Stimulated activated CD8-positive, alpha-beta memory T cell treated with anti-CD3 and anti-CD28 coated beads, Interleukin-15, amount 100 ng/mL, for 24 hours (primary cell): ENCODE results near the gene SLC46A3.
"Not testable (repeated sequence)": the region's sequence is repeated elsewhere in the genome, so short reads cannot be mapped to it uniquely, and the experiment has no call there.

Experiments used
- DNase-seq: peaks from one replicate; pipeline ENCODE4 v3.0.0-alpha.2; 2020; ENCODE audit warnings: low read depth

SLC46A3 gene

DNA sequence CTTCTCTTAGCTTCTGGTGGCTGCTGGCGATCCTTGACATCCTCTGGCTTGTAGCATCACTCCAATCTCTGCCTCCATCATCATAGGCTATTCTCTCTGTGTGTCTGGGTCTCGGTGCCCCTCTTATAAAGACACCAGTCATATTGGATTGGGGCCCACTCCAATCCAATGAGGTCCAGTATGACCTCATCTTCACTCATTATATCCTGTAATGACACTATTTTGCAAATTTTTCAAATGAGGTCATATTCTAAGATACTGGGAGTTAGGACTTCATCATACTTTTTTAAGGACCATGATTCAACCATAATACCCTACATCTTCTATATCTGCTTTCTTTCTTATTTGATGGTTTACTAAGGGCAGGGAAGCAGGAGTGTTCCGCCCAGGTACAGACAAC, 12.0 kb upstream of the SLC46A3 start:
- DNase-seq, result no peak

DNA sequence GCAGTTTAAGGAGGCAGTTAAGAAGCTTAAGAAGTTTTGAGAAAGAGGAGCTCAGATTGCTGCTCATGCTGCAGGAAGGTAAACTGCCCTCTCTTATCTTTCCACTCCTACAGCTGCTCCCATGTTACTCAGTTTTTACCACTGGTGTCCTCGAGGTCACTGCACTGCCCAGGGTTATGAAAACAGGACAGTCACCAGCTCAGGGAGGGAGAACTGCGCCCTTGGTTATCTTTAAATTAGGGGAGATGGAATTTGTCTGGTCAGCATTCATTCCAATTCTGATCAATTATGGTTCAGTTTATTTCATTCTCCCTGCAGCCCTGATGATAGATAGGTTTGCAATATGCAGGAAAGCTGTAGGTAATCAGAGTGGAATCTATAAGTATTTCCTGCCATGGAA, 10.8 kb upstream of the SLC46A3 start:
- no peak for DNase-seq

DNA sequence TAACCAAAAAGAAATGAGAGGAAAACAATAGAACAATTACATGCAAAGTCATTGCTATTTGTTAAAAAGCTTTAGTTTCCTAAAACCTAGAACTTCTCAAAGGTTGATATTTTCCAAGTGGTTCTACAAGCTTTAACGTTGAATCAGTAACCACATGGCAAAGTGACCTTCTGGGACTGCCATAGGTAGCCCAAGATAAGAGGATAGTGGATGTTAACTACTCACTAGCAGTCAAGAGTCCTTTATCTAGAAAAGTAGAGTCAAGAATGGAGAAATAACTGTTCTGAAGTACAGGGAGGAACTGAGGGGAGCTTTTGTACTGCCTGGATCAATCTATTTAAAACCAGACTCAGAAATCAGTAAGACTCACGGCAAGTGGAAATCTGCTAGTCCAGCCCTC, 9.9 kb upstream of the SLC46A3 start:
- DNase-seq, result no peak

DNA sequence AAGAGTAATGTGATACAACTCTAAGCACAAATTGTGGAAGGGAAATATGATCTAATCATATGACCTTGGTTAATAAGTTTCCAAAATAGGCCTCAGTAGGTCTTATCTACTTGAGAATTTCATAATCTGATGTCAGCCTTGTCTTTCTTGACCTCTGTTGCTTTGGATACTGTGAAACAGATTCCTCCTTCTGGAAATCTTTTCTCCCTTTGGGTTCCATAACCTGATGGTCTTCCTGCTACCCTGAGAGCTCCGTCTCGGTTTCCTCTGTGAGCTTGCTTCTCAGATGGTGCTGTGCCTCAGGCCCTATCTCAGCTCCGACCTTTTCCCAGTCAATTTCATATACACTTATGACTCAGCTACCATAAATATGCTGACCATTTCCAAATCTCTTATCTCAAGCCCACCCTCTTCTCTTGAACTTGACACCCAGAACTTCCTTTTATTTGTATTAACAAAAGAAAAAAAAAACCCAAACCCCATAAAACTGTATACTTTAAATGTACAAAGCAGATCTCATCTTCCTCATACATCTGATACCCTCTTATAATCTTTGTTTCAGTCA, 6.4 kb upstream of the SLC46A3 start:
- no peak for DNase-seq

DNA sequence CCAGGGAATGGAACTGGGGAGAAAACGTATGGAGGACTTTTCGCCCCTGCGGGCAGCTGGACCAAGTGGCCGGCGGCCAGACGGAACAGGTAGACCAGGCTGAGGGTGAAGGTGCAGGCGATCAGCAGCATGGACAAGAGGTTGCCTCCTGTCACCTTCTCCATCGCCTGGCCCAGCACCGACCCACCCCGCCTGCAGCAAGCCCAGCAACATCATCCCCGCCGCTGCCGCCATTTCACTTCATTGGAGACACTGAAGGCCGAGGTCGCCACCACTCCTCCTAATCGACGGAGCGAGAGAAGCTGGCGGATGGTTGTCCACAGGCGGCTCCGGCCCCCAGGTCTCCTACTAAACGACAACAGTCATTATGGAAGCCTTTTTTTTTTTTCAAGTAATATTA, 5.0 kb upstream of the SLC46A3 start:
- DNase-seq, result no peak

DNA sequence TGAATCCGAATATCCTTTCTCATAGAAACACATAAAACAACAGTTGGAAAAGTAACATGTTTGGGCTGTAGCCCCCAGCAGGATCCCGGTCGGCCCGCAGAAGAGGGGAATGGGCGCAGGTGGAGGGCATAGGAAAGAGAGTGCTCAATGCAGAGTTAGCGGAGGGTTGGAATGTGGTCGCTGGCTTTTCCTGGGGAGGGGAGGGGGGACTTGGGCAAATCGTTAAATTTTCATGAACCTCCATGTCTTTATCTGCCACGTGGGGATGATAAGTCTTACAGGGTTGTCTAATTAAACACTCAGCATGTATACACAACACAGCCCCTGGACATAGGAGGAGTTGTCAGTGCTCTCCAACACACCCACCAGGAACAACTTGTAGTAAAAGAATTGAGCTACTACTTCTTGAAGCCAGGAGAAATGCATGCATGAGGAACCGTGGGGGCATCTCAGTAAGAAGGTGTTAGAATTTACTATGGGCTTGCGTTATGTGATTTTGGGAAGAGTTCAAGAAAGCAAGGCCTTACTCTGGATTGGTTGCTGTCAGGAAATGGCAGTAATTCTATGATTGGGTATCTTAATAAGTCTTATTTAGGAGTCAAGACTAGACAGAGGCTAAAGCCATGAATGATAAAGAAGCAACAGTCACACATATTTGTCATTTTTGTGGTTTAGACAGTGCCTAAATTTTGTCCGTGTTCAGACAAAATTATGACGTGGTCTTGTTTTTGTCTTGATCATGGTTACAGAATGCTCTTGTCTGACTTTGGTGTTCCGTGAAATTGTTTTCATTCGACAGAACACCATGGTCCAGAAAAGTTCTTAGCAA, 671 bp upstream of the SLC46A3 start:
- no peak for DNase-seq

DNA sequence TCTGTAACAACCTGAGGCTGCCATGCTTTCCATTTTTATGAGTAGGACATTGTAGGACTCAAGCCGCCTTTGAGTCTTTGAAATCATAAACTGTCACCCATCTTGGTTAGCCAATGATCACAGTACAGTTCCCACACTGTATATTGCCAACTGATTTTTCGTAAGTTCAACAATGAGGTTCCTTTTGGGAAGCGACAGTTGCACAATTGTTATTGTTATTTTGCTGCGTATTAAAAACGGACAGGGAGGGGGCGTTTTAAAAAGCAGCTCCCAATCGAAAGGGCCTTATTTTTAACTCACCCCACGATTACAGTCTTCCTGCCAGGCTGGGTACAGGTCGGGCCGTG, 601 bp downstream of the SLC46A3 start:
- no peak for DNase-seq

DNA sequence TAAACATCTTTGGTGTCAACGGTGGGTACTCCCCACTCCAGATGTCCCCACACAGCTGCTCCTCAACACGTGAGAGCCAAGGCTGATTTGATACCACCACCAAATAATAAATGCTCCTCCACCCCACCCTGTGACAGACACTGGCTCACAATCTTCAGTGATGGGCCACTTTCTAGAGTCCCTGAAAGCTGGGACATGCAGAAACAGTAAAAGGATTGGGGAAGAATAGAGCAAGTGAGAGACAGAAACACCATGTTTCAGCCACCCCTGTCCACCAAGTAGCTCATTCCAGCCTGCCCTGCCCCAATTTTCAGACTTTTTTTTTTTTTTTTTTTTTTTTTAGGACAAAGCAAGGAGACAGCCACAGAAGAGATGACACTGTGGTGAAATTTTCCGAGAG, 1.6 kb downstream of the SLC46A3 start:
- no peak for DNase-seq

DNA sequence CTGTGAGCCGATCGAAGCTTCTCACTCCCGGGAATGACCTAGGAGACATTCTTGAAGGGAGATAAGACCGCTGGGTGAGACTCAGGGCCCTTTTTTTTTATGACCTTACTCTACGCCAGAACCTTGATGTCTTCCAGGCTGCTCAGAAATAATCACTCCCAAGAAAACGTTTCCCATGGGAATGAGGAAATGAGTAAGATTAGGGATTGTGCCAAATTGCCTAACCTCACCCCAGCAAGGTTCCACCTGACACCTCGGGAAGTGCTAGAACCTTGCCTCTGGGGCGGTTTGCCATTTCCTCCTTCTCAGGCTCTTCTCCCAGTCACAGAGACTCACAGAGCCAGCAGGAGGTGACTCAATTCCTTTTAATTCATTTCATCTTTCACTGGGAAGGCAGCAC, 2.3 kb downstream of the SLC46A3 start:
- DNase-seq, result no peak

DNA sequence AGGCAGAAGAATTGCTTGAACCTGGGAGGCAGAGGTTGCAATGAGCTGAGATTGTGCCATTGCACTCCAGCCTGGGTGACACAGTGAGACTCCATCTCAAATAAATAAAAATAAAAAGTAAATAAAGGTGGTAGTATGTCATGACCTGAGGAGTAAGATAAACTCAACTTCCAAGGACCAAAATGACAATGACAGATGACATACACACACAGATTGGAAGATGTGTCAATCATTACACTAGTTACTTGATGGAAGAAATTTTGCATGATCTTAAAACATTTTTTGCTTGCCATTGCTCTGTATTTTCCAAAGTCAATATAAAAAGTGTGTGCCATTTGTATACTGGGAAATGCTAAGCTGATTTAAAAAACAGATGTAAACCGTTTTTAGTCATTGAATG, 4.1 kb downstream of the SLC46A3 start:
- no peak for DNase-seq

DNA sequence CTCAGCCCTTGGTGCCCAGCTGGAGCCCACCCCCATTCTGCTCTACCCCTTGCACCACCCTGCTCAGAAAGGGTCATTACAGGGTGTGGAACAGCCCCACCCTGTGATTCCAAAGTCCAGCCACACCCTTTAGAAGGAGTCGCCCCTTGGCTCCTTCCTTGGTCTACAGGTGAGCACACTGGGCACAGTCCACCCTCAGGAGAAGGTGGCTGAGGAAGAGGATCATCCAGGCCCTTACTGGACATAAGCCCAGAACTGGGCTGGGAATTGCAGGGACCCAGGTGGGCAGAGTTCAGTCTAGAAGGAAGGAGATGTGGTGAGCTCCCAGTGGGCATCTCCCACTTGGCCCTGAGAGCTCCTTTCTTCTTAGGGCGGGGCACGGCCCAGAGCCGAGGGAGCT, 8.6 kb downstream of the SLC46A3 start:
- no peak for DNase-seq

DNA sequence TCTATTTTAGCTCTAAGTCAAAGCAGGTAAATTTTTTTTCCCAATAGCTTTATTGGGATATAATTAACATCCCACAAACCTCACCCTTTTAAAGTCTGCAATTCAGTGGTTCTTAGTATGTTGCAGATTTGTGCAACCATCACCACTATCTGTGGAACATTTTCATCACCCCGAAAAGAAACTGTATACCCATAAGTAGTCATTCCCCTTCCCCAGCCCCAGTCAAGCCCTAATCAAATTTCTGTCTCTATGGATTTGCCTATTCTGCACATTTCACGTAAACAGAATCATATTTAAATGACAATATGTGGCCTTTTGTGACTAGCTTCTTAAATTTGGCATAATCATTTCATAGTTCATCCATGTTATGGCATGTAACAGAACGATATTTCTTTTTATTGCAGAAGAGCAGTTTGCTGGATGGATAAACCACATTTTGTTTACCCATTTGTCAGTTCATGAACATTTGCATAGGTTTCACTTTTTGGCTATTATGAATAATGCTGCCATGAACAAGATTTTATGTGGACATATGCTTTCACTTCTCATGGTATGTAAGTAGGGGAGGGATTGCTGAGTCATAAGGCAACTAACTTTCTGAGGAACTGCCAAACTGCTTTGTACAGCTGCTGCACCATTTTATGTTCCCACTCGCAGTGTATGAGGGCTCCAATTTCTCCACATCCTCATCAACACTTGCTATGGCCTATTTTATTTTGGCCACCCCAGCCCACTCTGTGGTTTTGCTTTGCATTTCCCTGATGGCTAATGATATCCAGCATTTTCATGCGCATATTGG, 10.9 kb downstream of the SLC46A3 start:
- DNase-seq, result no peak

DNA sequence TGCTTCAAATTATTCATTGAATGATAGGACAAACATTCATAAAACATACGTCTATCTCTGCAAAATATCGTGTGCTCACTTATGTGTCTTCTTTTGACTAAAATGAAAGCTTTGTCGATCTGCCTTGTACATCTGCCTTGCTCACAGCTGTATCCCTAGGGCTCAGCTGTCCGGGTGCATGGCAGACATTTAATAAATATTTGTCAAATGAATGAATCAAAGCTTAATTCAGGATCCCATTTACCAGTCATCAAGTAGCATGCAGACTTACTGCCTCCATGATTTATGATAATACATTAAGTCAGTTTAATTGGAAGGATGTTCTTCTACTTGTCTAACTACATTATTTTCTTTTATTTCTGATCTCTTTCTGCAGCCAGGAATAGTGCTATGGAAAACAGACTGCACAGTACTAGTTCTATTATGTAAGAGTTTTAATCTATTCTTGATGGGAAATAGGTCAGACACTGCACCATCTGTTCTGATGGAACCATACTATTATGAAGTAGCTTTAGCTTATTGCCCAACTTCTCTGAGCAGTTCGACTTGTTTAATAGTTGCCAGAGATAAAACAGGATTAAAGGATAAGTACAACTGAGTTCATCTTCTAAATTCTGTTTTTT, 13.2 kb downstream of the SLC46A3 start:
- no peak for DNase-seq

DNA sequence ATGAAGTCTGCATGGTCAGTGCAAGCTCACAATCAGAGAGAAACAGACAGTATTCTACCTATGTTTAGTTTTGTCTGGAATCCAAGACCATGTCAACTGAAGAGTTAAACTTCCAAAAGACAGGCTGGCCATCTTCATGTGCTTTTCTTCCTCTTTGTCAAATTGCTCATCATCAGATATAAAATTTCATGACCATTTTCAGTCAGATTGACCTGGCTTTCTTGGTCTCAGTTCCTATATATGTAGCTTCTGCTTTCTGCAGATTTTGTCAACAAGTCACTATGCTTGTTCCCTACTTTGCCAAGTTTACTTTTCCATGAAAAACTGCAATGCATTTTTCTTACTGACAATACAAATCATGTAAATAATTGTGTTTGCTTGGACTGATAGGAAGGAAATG, 13.9 kb downstream of the SLC46A3 start:
- DNase-seq, result no peak

DNA sequence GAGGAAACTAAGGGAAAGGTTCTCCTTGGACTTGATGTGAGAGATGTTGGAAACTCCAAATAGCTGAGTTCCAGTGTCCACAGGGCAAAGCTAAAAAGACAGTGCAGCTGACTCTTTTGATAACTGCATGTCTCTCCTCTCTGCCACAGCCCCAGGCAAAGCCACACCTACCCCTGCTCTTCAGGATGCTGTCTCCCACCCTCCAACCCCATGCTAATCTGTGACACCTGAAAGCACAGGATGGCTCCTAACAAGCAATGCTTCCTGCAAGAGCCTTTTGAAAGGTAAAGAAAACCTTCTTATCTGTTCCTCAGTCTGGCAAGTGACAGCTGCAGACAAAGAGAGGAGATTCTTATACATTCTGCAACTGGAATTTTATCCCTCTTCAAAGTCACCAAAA, 14.5 kb downstream of the SLC46A3 start:
- DNase-seq, result no peak

DNA sequence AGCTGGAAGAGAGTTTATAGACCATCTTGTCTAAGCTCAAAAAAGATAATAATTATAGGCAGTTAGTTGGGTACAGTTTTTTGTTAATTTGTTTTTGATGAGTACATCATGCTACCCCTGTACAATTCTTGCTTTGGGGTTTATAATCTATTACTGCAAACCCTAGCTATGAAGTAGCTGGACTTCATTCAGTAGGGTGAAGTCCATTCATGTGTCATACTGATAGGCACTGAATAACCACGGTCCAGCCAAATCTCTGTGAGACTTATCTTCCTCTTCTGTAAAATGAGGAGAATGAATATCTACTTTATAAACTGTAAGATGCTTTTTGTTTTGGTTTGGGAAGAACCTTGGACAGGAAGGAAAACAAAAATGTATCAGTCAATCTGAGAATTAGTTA, 19.5 kb downstream of the SLC46A3 start:
- no peak for DNase-seq

DNA sequence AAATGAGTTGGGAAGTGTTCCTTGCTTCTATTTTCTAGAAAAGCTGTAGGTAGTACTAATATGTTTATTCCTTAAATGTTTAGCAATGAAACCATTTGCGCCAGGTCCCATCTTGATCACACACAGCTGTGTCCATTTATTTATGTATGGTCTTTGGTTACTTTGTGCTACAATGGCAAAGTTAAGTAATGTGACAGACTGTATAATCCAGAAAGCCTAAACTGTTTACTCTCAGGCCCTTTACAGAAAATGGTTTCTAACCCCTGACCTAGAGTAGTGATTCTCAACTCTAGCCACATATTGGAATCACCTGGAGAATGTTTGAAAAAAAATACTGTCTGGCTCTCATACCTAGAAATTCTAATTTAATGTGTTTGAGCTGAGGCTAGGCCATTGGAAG, 21.3 kb downstream of the SLC46A3 start:
- no peak for DNase-seq

DNA sequence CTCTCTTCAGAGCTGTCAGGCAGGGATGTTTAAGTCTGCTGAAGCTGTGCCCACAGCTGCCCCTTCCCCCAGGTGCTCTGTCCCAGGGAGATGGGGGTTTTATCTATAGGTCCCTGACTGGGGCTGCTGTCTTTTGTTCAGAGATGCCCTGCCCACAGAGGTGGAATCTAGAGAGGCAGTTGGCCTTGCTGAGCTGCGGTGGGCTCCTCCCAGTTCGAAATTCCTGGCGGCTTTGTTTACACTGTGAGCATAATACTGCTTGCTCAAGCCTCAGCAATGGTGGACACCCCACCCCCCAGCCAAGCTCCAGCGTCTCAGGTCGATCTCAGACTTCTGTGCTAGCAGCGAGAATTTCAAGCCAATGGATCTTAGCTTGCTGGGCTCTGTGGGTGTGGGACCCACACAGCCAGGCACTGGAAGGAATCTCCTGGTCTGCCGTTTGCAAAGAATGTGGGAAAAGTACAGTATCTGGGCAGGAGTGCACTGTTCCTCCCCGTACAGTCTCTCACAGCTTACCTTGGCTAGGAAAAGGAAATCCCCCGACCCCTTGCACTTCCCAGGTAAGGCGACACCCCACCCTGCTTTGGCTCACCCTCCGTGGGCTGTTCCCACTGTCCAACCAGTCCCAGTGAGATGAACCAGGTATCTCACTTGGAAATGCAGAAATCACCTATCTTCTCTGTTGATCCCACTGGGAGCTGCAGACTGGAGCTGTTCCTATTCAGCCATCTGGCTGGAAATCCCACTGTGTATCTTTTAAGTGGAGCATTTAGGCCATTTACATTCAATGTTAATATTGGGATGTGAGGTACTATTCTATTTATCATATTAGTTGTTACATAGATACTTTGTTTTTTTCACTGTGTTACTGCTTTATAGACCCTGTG, 24.9 kb downstream of the SLC46A3 start:
- DNase-seq, result not testable (repeated sequence)

DNA sequence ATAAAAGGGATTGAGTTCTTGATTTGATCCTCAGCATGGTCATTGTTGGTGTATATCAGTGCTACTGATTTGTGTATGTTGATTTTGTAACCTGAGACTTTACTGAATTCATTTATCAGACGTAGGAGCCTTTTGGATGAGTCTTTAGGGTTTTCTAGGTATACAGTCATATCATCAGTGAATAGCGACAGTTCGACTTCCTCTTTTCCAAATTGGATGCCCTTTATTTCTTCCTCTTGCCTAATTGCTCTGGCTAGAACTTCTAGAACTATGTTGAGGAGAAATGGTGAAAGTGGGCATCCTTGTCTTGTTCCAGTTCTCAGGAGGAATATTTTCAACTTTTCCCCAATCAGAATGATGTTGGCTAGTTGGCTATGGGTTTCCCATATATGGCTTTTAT, 32.9 kb downstream of the SLC46A3 start:
- DNase-seq, result no peak

DNA sequence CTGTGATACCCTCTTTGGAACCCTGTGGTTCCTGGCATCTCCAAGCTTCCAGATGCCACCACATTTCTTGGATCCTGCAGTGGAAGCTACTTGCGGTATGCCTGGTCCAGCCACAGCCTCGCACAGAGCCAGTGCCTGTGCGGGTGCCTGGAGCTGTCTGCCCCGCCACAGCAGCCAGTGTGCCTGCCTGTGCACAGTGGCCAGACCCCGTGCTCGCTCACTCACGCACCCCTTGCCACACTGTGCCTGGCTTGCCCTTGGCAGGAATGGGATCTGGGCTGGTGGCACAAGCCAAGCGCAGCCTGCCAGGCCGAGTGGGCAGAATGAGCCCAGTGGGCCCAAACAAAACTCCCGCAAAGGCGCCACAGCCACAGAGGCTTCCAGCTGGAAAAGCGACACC, 33.7 kb downstream of the SLC46A3 start:
- no peak for DNase-seq

DNA sequence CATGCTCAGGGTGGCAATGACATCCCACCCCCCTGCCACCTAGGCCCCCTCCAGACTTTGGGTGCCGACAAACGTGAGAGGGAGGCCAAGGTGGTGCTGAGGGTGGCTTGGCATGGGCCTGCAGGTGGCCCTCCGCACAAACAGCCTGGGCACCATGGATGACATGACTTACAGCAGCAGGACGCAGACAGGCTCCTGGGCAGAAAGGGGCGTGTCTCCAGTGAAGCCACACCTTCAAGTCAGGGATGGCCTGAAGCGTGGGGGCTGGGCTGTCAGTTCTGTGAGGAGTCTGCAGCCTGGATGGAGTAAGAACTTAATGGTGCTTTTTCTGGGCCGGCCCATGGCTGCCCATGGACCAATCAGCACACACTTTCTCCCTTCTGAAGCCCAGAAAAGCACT, 34.5 kb downstream of the SLC46A3 start:
- DNase-seq, result no peak

DNA sequence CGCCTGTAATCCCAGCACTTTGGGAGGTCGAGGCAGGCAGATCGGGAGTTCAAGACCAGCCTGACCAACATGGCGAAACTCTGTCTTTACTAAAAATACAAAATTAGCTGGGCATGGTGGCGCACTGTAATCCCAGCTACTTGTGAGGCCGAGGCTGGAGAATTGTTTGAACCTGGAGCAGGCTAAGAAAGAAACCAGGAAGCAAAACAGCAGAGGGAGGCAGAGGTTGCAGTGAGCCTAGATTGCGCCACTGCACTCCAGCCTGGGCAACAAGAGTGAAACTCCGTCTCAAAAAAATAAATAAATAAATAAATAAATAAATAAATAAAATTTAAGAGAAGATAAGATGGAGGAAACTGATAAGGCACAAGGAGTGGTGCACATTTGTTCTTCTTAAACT, 35.6 kb downstream of the SLC46A3 start:
- DNase-seq, result not testable (repeated sequence)
